ENCODE data around the gene NPHP4.

Gene NPHP4

DNA sequence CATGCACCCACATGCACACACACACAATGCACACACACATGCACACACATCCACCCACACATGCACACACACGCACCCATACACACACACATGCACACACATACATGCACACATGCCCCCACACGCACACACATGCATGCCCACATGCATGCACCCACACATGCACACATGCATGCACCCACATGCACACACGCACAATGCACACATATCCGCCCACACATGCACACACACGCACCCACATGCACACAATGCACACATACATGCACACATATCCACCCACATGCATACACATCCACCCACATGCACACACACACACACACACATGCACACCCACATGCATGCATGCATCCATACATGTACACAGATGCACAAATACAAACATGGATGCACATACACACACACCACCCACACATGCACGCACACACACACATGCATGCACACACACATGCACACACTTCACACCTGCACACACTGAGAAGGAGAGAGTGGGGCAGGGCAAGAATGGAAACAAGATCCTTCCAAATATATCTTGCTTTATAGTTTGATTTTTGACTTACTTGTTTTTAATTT is 123.2 kb downstream of the NPHP4 start:
- no peak for DNase-seq (ENCODE audit: extremely low spot score)
- CTCF ChIA-PET: no interaction called here
- POLR2A ChIA-PET: no interaction called here
- TF ChIP-seq, protein P1, sequence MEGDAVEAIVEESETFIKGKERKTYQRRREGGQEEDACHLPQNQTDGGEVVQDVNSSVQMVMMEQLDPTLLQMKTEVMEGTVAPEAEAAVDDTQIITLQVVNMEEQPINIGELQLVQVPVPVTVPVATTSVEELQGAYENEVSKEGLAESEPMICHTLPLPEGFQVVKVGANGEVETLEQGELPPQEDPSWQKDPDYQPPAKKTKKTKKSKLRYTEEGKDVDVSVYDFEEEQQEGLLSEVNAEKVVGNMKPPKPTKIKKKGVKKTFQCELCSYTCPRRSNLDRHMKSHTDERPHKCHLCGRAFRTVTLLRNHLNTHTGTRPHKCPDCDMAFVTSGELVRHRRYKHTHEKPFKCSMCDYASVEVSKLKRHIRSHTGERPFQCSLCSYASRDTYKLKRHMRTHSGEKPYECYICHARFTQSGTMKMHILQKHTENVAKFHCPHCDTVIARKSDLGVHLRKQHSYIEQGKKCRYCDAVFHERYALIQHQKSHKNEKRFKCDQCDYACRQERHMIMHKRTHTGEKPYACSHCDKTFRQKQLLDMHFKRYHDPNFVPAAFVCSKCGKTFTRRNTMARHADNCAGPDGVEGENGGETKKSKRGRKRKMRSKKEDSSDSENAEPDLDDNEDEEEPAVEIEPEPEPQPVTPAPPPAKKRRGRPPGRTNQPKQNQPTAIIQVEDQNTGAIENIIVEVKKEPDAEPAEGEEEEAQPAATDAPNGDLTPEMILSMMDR (IDR thresholded peaks at IDR 0.05; ENCODE audit: control extremely low read depth, extremely low read depth, low read depth, missing control alignments): no peak

DNA sequence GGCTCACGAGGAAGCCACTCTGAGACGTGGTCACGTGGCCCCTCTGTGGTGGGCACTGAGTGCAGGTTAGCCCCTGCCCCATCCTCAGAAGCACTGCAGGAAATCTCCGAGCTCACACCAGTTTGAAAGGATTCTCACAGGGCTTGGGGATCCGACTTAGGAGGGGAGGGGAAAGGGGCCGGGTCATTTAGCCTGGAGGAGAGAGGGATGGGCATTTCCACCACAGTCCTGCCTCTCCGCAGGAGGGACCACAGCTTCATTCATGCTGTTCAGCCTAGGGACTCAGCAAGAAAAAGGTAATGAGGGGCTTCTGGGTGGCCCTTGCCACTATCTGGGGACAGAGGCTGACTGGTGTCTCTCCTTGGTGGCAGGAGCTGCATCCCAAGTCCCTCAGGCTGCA is 126.5 kb downstream of the NPHP4 start:
- DNase-seq (ENCODE audit: extremely low spot score): no peak
- POLR2A ChIA-PET: no interaction called here
- CTCF ChIA-PET: no interaction called here
- TF ChIP-seq, protein P1 (IDR thresholded peaks at IDR 0.05; ENCODE audit: control extremely low read depth, extremely low read depth, low read depth, missing control alignments): no peak

DNA sequence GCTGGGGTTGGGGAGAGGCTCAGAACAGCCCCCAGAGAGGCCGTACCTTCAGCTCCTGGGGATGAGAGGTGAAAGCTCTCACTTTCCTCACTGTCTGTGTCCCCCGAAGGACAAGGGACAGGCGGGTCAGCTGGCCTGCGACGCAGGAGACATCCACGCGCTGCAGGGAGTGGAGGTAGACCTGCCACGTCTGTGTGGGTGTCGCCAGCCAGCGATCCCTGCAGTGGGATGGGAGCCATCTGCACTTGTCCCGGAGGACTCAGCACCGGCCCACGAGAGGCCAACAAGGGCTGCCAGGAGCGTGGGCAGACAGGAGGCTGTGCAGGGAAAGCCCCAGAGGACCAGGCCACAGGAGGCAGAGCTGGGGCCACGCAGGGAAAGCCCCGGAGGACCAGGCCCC is 127.2 kb downstream of the NPHP4 start:
- ChIA-PET POLR2A (no interaction called here), CTCF (no interaction called here)
- TF ChIP-seq, protein P1 (IDR thresholded peaks at IDR 0.05; ENCODE audit: control extremely low read depth, extremely low read depth, low read depth, missing control alignments): no peak
- DNase-seq (ENCODE audit: extremely low spot score): no peak

DNA sequence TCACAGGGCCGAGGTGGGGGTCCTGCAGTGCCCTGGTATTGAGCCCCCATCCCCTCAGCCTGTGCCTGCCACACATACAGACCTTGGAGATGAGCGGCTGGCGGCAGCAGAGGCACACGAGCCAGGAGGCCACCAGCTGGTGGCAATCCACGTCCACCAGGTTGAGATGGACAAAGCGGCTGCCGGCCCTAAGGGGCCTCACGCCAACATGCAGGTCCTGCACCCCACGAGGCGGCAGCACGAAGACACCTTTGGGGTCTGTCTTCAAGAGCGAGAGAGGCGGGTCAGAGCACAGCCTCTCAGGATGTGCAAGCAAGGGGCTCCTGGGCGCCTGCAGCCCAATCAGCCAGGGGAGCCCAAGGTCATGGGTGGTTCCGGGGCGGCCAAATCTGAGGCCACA is 128.0 kb downstream of the NPHP4 start:
- no peak for DNase-seq (ENCODE audit: extremely low spot score)
- ChIA-PET CTCF (no interaction called here), POLR2A (no interaction called here)
- TF ChIP-seq, protein P1 (IDR thresholded peaks at IDR 0.05; ENCODE audit: control extremely low read depth, extremely low read depth, low read depth, missing control alignments): no peak

DNA sequence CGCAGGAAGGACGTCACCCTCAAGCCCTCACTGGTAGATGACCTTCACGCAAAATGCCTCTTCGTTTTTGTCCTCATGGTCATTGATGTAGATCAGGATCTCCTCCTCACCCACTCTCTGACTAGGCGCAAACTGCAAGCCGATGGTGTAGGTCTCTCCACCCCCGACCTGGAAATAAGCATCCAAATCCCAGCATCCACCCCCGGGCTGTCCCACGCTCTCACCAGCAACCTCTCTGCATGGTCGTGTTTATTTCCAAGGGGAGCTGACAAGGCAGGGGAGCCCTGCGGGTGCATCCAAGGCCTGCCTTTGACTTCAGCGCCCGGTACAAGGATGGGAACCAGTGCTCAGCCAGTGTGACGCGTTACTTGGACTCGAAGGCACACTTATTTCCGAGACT is 129.0 kb downstream of the NPHP4 start:
- POLR2A ChIA-PET: no interaction called here
- CTCF ChIA-PET: no interaction called here
- TF ChIP-seq, protein P1 (IDR thresholded peaks at IDR 0.05; ENCODE audit: control extremely low read depth, extremely low read depth, low read depth, missing control alignments): no peak
- no peak for DNase-seq (ENCODE audit: extremely low spot score)

DNA sequence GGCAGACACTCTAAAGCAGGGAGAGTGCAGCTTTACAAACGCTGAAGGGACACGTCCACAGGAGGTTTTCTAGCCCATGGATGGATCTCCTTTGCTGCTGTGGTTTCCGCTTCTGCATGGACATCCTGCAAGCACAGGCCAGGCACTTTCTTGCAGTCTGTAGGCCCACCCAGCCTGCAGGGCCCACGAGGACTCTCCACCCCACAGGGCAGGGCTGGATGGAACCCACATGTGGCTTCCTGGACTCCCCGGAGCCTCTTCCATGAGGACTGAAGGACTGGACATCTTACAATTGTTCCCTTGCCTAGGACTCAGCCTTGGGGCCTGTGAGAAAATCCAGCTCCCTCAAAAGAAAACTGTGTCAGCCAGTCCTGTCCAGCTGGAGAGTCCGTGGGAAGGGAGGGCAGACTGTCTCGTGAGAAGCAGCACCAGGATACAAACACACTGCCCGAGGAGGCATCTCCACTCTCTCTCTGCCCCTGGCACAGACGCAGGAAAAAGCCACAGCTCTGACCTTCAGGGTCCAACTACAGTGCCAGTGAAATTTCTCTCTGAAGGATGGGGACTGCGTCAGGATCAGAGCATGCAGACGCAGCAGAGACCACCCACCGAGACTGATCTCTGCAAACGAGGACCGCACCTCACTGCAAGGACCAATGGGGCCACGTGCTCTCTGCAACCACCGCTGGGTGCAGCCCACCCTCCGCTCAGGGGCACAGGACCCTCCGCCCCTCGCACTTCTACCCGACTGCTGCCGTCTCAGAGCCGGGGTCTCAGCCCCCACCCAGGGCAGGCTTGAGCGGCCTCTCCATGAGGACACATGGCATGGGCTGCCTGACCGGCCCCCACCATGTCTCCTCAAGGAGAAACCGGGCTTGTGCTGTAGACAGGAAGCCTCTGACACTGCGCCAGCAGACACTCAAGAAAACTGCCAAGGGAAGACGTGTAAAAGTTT is 130.1 kb downstream of the NPHP4 start:
- CTCF ChIA-PET: no interaction called here
- POLR2A ChIA-PET: no interaction called here
- TF ChIP-seq, protein P1 (IDR thresholded peaks at IDR 0.05; ENCODE audit: control extremely low read depth, extremely low read depth, low read depth, missing control alignments): no peak
- DNase-seq (ENCODE audit: extremely low spot score): no peak

Data from GM10248 (cell line).